Measurements from ENCODE around the gene RAB3C. TPM values are rescaled to one million over a fixed set of nuclear protein-coding genes. Genes with fewer than 3 reads are reported as not detected.

Gene RAB3C
- total and polyA plus RNA-seq, 2 donors: 0.19 to 0.66 TPM

GRCh38 chr5:58887721-58888409 lies 305.0 kb downstream of the RAB3C start:
- 76% methylated on average over 7 of the region's 7 CpGs for WGBS
- H3K27ac ChIP-seq (ENCODE audit: low read depth in 1 of 2, low read length in 1 of 2): no peak overlapping the region
- H3K4me1 ChIP-seq (ENCODE audit: control insufficient read depth in 2 of 2, insufficient read depth in 2 of 2, low read length in 2 of 2): peaks cover 0 to 16% of the 10 kb centered on the region in 2 donors
- no peak overlapping the region for H3K4me3 ChIP-seq (ENCODE audit: low read length in 2 of 2)
- H3K36me3 ChIP-seq (ENCODE audit: control insufficient read depth in 2 of 2, insufficient read depth in 2 of 2, low read length in 1 of 2): no peaks in the 10 kb centered on the region
- peak in 2 of 9 donors; percentile 16 to 38 for DNase-seq (ENCODE audit: low read depth in 6 of 9, low spot score in 9 of 9)
- no peaks in the 10 kb centered on the region for H3K9me3 ChIP-seq (ENCODE audit: control insufficient read depth in 2 of 2, insufficient read depth in 1 of 2, low read length in 1 of 2)
- no peaks in the 10 kb centered on the region for H3K27me3 ChIP-seq (ENCODE audit: control insufficient read depth in 2 of 2, insufficient read depth in 1 of 2, low read length in 1 of 2)

DNA sequence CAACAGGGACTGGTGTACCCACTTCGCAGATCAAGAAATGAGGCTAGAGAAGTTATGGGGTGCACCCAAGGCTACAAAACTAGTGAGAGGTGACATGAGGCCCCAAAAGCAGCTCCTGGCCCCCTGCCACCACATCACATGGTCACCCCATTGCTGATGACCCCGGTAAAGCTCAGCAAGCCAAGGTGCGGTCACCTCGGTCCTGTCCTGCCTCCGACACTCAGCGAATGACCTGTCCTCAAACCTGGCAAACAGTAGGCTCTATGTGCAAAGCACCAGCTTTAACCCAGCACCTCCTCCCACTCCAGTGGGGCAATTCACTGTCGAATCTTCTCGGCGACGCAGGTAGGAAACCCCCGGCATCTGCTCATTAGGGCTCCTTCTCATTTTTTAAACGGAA lies 307.4 kb downstream of the RAB3C start:
- H3K4me3 ChIP-seq (ENCODE audit: low read length in 2 of 2): no peak overlapping the region
- no peaks in the 10 kb centered on the region for H3K27me3 ChIP-seq (ENCODE audit: control insufficient read depth in 2 of 2, insufficient read depth in 1 of 2, low read length in 1 of 2)
- H3K27ac ChIP-seq (ENCODE audit: low read depth in 1 of 2, low read length in 1 of 2): no peak overlapping the region
- no peaks in the 10 kb centered on the region for H3K36me3 ChIP-seq (ENCODE audit: control insufficient read depth in 2 of 2, insufficient read depth in 2 of 2, low read length in 1 of 2)
- 95% methylated on average over 12 of the region's 12 CpGs for WGBS
- DNase-seq (ENCODE audit: low read depth in 6 of 9, low spot score in 9 of 9): no peak
- H3K9me3 ChIP-seq (ENCODE audit: control insufficient read depth in 2 of 2, insufficient read depth in 1 of 2, low read length in 1 of 2): no peaks in the 10 kb centered on the region
- H3K4me1 ChIP-seq (ENCODE audit: control insufficient read depth in 2 of 2, insufficient read depth in 2 of 2, low read length in 2 of 2): peaks cover 0 to 16% of the 10 kb centered on the region in 2 donors

DNA sequence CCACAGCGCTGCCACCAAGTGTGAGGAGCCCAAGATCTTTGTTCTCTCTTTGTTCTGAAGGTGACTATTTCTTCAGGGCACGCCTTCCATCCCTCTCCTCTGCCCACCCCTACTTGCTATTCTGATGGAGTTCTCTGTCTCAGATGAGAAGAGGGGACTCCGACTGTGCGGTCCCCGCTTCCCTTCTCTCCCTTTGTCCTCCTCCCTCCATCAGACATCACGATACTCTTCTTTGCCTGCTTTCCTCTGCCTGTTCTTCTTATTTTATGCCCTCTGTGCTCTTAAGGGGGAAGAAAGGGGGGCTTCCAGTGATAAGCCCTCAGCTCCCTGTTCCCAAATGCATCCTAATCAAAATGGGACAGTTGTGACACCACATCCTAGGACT lies 307.8 kb downstream of the RAB3C start:
- 94% methylated on average over 6 of the region's 6 CpGs for WGBS
- no peak overlapping the region for H3K4me3 ChIP-seq (ENCODE audit: low read length in 2 of 2)
- peaks cover 0 to 16% of the 10 kb centered on the region in 2 donors for H3K4me1 ChIP-seq (ENCODE audit: control insufficient read depth in 2 of 2, insufficient read depth in 2 of 2, low read length in 2 of 2)
- H3K27ac ChIP-seq (ENCODE audit: low read depth in 1 of 2, low read length in 1 of 2): no peak overlapping the region
- DNase-seq (ENCODE audit: low read depth in 6 of 9, low spot score in 9 of 9): no peak
- no peaks in the 10 kb centered on the region for H3K9me3 ChIP-seq (ENCODE audit: control insufficient read depth in 2 of 2, insufficient read depth in 1 of 2, low read length in 1 of 2)
- no peaks in the 10 kb centered on the region for H3K36me3 ChIP-seq (ENCODE audit: control insufficient read depth in 2 of 2, insufficient read depth in 2 of 2, low read length in 1 of 2)
- H3K27me3 ChIP-seq (ENCODE audit: control insufficient read depth in 2 of 2, insufficient read depth in 1 of 2, low read length in 1 of 2): no peaks in the 10 kb centered on the region

DNA sequence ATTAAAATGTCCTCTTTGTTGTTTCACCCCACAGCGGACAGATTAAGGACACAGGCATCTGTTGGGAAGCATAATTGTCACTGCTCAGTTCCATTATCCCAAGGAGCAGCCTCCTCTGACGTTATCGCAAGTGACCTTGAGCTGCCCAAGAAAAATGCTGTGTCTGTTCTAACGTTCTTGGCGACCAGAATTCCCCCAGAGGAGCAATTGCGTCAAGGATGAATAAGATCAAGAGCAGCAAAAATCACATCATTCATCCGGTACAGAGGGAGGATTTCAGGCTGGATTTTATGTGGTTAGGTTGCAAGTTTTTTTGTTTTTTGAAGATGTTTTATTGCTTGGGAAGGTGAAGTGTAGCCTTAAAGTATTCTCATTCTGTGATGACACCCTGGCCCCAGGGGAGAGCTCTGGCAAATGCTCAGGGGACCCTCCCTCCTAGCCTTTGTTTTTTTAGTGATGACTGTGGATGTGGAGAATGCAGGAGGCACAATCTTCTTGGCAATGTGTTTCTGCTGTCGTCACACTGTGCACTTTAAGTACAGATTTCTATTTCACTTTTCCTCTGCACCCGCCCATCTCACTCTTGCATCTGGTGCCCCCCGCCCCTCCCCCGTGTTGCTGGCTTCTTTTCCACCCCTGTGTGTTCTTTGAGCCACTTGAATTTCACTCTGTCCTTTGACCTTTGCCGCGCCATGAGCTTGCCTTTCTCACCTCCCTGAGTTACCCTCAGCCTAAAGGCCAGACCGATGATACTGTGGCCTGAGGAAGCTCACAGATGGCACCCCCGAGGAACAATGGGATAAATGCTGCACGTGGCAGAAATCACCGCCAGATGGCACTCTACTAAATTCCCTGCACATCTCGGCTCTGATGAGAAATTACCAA lies 308.5 kb downstream of the RAB3C start:
- Histone ChIP-seq H3K4me1 (ENCODE audit: control insufficient read depth in 2 of 2, insufficient read depth in 2 of 2, low read length in 2 of 2) (peaks cover 0 to 16% of the 10 kb centered on the region in 2 donors), H3K9me3 (ENCODE audit: control insufficient read depth in 2 of 2, insufficient read depth in 1 of 2, low read length in 1 of 2) (no peaks in the 10 kb centered on the region), H3K4me3 (ENCODE audit: low read length in 2 of 2) (no peak overlapping the region), H3K27me3 (ENCODE audit: control insufficient read depth in 2 of 2, insufficient read depth in 1 of 2, low read length in 1 of 2) (no peaks in the 10 kb centered on the region), H3K36me3 (ENCODE audit: control insufficient read depth in 2 of 2, insufficient read depth in 2 of 2, low read length in 1 of 2) (no peaks in the 10 kb centered on the region), H3K27ac (ENCODE audit: low read depth in 1 of 2, low read length in 1 of 2) (peak overlapping the region in 1 of 2 donors; percentile 65)
- WGBS: 51% methylated on average over 18 of the region's 18 CpGs
- peak in 7 of 9 donors; percentile 19 to 70 (median 49) for DNase-seq (ENCODE audit: low read depth in 6 of 9, low spot score in 9 of 9)

DNA sequence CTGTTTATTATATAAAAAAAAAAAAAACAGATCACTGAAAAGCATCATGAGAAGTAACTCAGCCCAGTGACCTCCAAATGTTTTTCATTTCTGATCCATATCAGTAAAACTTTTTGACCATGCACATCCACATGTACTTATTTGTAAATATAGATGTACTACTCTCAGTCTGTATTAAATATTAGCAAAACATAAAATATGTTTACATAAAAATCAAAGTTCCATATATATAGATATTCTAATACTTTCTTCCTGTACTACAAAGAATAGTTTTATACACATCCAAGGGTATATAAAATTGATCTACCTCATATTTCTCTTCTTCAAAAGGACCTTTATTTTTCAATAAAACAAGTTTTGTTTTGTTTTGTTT lies 309.1 kb downstream of the RAB3C start:
- Histone ChIP-seq H3K36me3 (ENCODE audit: control insufficient read depth in 2 of 2, insufficient read depth in 2 of 2, low read length in 1 of 2) (no peaks in the 10 kb centered on the region), H3K9me3 (ENCODE audit: control insufficient read depth in 2 of 2, insufficient read depth in 1 of 2, low read length in 1 of 2) (no peaks in the 10 kb centered on the region), H3K4me3 (ENCODE audit: low read length in 2 of 2) (no peak overlapping the region), H3K27me3 (ENCODE audit: control insufficient read depth in 2 of 2, insufficient read depth in 1 of 2, low read length in 1 of 2) (no peaks in the 10 kb centered on the region), H3K4me1 (ENCODE audit: control insufficient read depth in 2 of 2, insufficient read depth in 2 of 2, low read length in 2 of 2) (peaks cover 0 to 13% of the 10 kb centered on the region in 2 donors), H3K27ac (ENCODE audit: low read depth in 1 of 2, low read length in 1 of 2) (no peak overlapping the region)
- DNase-seq (ENCODE audit: low read depth in 6 of 9, low spot score in 9 of 9): no peak

DNA sequence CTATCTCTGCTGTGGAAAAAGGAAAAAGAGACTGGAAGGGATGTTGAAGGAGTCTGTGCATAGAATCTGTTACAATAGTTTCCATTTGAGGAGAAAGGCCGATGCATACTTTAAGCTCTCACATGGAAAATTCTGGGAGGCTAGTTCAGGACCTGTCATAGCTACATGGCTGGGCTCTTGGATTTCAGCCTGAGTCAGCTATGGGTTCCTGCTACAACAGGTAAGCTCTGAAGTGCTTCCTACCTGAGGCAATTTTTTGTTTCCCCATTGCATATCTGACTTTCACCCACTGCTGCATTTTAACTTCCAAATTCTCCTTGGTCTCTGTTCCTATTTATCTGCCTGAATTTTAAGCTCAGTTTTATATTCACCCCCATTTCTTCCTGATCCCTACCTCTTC lies 310.7 kb downstream of the RAB3C start:
- 91% methylated on average over 1 of the region's 1 CpG for WGBS
- no peaks in the 10 kb centered on the region for H3K9me3 ChIP-seq (ENCODE audit: control insufficient read depth in 2 of 2, insufficient read depth in 1 of 2, low read length in 1 of 2)
- H3K4me1 ChIP-seq (ENCODE audit: control insufficient read depth in 2 of 2, insufficient read depth in 2 of 2, low read length in 2 of 2): peaks cover 0 to 3% of the 10 kb centered on the region in 2 donors
- H3K27ac ChIP-seq (ENCODE audit: low read depth in 1 of 2, low read length in 1 of 2): no peak overlapping the region
- no peak overlapping the region for H3K4me3 ChIP-seq (ENCODE audit: low read length in 2 of 2)
- DNase-seq (ENCODE audit: low read depth in 6 of 9, low spot score in 9 of 9): no peak
- H3K36me3 ChIP-seq (ENCODE audit: control insufficient read depth in 2 of 2, insufficient read depth in 2 of 2, low read length in 1 of 2): no peaks in the 10 kb centered on the region
- no peaks in the 10 kb centered on the region for H3K27me3 ChIP-seq (ENCODE audit: control insufficient read depth in 2 of 2, insufficient read depth in 1 of 2, low read length in 1 of 2)

- H3K27ac ChIP-seq (ENCODE audit: low read depth in 1 of 2, low read length in 1 of 2): no peak overlapping the region
- no peak for DNase-seq (ENCODE audit: low read depth in 6 of 9, low spot score in 9 of 9)
- no peaks in the 10 kb centered on the region for H3K27me3 ChIP-seq (ENCODE audit: control insufficient read depth in 2 of 2, insufficient read depth in 1 of 2, low read length in 1 of 2)
- 98% methylated on average over 4 of the region's 4 CpGs for WGBS
- no peaks in the 10 kb centered on the region for H3K9me3 ChIP-seq (ENCODE audit: control insufficient read depth in 2 of 2, insufficient read depth in 1 of 2, low read length in 1 of 2)
- H3K4me1 ChIP-seq (ENCODE audit: control insufficient read depth in 2 of 2, insufficient read depth in 2 of 2, low read length in 2 of 2): no peaks in the 10 kb centered on the region
- H3K36me3 ChIP-seq (ENCODE audit: control insufficient read depth in 2 of 2, insufficient read depth in 2 of 2, low read length in 1 of 2): no peaks in the 10 kb centered on the region
- no peak overlapping the region for H3K4me3 ChIP-seq (ENCODE audit: low read length in 2 of 2)
Measured at GRCh38 chr5:58898006-58898405, 315.1 kb downstream of the RAB3C start.

DNA sequence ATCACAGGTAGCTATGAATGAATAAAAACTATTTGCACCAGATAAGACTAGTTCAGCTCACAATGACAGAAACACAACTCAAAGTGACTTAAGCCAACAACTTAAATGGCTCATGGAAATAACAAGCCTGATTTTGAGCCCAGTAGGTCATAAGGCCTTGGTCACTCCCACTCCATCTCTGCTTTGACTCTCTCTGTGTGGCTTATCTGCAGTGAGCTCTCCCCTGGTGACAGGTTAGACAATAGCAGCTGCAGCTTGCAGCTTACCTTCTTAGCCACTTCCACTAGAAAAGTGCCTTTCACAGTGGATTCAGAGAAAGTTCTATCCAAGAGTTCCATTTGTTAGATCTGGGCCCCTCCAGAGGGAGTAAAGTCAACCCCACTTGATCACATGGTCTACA lies 315.7 kb downstream of the RAB3C start:
- H3K9me3 ChIP-seq (ENCODE audit: control insufficient read depth in 2 of 2, insufficient read depth in 1 of 2, low read length in 1 of 2): no peaks in the 10 kb centered on the region
- no peaks in the 10 kb centered on the region for H3K36me3 ChIP-seq (ENCODE audit: control insufficient read depth in 2 of 2, insufficient read depth in 2 of 2, low read length in 1 of 2)
- no peak overlapping the region for H3K4me3 ChIP-seq (ENCODE audit: low read length in 2 of 2)
- H3K4me1 ChIP-seq (ENCODE audit: control insufficient read depth in 2 of 2, insufficient read depth in 2 of 2, low read length in 2 of 2): no peaks in the 10 kb centered on the region
- H3K27me3 ChIP-seq (ENCODE audit: control insufficient read depth in 2 of 2, insufficient read depth in 1 of 2, low read length in 1 of 2): no peaks in the 10 kb centered on the region
- no peak overlapping the region for H3K27ac ChIP-seq (ENCODE audit: low read depth in 1 of 2, low read length in 1 of 2)
- DNase-seq (ENCODE audit: low read depth in 6 of 9, low spot score in 9 of 9): no peak

GRCh38 chr5:58901271-58901670 lies 318.4 kb downstream of the RAB3C start:
- H3K27me3 ChIP-seq (ENCODE audit: control insufficient read depth in 2 of 2, insufficient read depth in 1 of 2, low read length in 1 of 2): no peaks in the 10 kb centered on the region
- no peaks in the 10 kb centered on the region for H3K4me1 ChIP-seq (ENCODE audit: control insufficient read depth in 2 of 2, insufficient read depth in 2 of 2, low read length in 2 of 2)
- H3K27ac ChIP-seq (ENCODE audit: low read depth in 1 of 2, low read length in 1 of 2): no peak overlapping the region
- DNase-seq (ENCODE audit: low read depth in 6 of 9, low spot score in 9 of 9): no peak
- no peaks in the 10 kb centered on the region for H3K9me3 ChIP-seq (ENCODE audit: control insufficient read depth in 2 of 2, insufficient read depth in 1 of 2, low read length in 1 of 2)
- 97% methylated on average over 11 of the region's 11 CpGs for WGBS
- H3K4me3 ChIP-seq (ENCODE audit: low read length in 2 of 2): no peak overlapping the region
- H3K36me3 ChIP-seq (ENCODE audit: control insufficient read depth in 2 of 2, insufficient read depth in 2 of 2, low read length in 1 of 2): no peaks in the 10 kb centered on the region
